WTC11 (cell line): Measurements from ENCODE around the gene SLC22A4. TPM values are rescaled to one million over a fixed set of nuclear protein-coding genes. Genes with fewer than 3 reads are reported as not detected.

Experiments
- ATAC-seq: fragments of 200-7000 bp; cut with Tn5 transposase; 2 replicates; pipeline ENCODE4 v1.10.0; 2021; ENCODE audit warnings: mild to moderate bottlenecking, moderate library complexity
- CTCF ChIA-PET: fragments of 300-600 bp; sonication (Branson Sonifier 250); formaldehyde crosslinking; loops from one replicate; lab custom pipeline; 2021; ENCODE audit warnings: antibody characterized with exemption; lab: Charles Lee
- POLR2A ChIA-PET: fragments of 350-600 bp; sonication (Branson Sonifier 250); formaldehyde crosslinking; loops from one replicate; lab custom pipeline; 2021; ENCODE audit warnings: antibody characterized with exemption; lab: Charles Lee
- DNase-seq: peaks from one replicate; pipeline ENCODE4 v3.0.0; 2021; ENCODE audit warnings: low spot score
- H3K27ac Mint-ChIP-seq: 2 replicates; pipeline ENCODE4 v1.8.0; 2021; ENCODE audit warnings: mixed read lengths
- H3K27me3 Mint-ChIP-seq: 2 replicates; pipeline ENCODE4 v1.8.0; 2021; ENCODE audit warnings: low read depth, mild to moderate bottlenecking, moderate library complexity, mixed read lengths
- H3K36me3 Mint-ChIP-seq: 2 replicates; pipeline ENCODE4 v1.8.0; 2021; ENCODE audit warnings: mixed read lengths
- H3K4me1 Mint-ChIP-seq: 2 replicates; pipeline ENCODE4 v1.8.0; 2022; ENCODE audit warnings: mixed read lengths
- H3K4me3 Mint-ChIP-seq: 2 replicates; pipeline ENCODE4 v1.8.0; 2021; ENCODE audit warnings: mild to moderate bottlenecking, moderate library complexity, mixed read lengths
- H3K9me3 Mint-ChIP-seq: 2 replicates; pipeline ENCODE4 v1.8.0; 2021; ENCODE audit warnings: mixed read lengths
- EMX1 ChIP-seq: fragments of 250-450 bp; sonication (Bioruptor Pico); IDR thresholded peaks from 2 replicates; pipeline ENCODE4 v1.8.0; 2021; ENCODE audit warnings: mild to moderate bottlenecking
- GTF2I ChIP-seq: fragments of 250-450 bp; sonication (Bioruptor Pico); conservative IDR thresholded peaks from 2 replicates; pipeline ENCODE4 v1.4.0; 2021; ENCODE audit warnings: mild to moderate bottlenecking
- NR1H2 ChIP-seq: sonication (generic); formaldehyde crosslinking; IDR thresholded peaks from 2 replicates; pipeline ENCODE4 v1.9.0; 2021; ENCODE audit warnings: mild to moderate bottlenecking, moderate library complexity, missing genetic modification reagents
- NR3C1 ChIP-seq: sonication (generic); formaldehyde crosslinking; conservative IDR thresholded peaks from 2 replicates; pipeline ENCODE4 v1.8.1; 2023; ENCODE audit warnings: low read depth, mild to moderate bottlenecking, missing genetic modification reagents
- RORB ChIP-seq: fragments of 250-450 bp; sonication (Bioruptor Pico); IDR thresholded peaks from 2 replicates; pipeline ENCODE4 v1.9.0; 2021; ENCODE audit warnings: mild to moderate bottlenecking
- SP1 ChIP-seq: sonication (generic); formaldehyde crosslinking; conservative IDR thresholded peaks from 2 replicates; pipeline ENCODE4 v1.8.1; 2022; ENCODE audit warnings: missing genetic modification reagents
- TP53 ChIP-seq: sonication (generic); formaldehyde crosslinking; IDR thresholded peaks from 2 replicates; pipeline ENCODE4 v1.8.1; 2023; ENCODE audit warnings: mild to moderate bottlenecking, missing genetic modification reagents
- ZNF121 ChIP-seq: sonication (generic); formaldehyde crosslinking; IDR thresholded peaks from 2 replicates; pipeline ENCODE4 v1.8.0; 2023; ENCODE audit warnings: missing genetic modification reagents
- ZNF317 ChIP-seq: sonication (generic); formaldehyde crosslinking; IDR thresholded peaks from 2 replicates; pipeline ENCODE4 v1.8.1; 2023; ENCODE audit warnings: low read depth, mild to moderate bottlenecking, moderate library complexity, missing genetic modification reagents, borderline replicate concordance
- ZNF416 ChIP-seq: fragments of 250-450 bp; sonication (Bioruptor Pico); IDR thresholded peaks from 2 replicates; pipeline ENCODE4 v1.9.0; 2021; ENCODE audit warnings: mild to moderate bottlenecking, inconsistent platforms
- ZNF423 ChIP-seq: fragments of 250-450 bp; sonication (Bioruptor Pico); IDR thresholded peaks from 2 replicates; pipeline ENCODE4 v2.1.2; 2022; ENCODE audit warnings: mild to moderate bottlenecking, moderate library complexity
- total RNA-seq: library from RNA; stranded (reverse); gene quantifications from 3 replicates; pipeline ENCODE4 v1.2.3, GENCODE V29; 2021
- TF ChIP-seq, protein P1 (sequence below): fragments of 250-450 bp; sonication (Bioruptor Pico); IDR thresholded peaks from 2 replicates; pipeline ENCODE4 v2.1.2; 2022; ENCODE audit warnings: mild to moderate bottlenecking, moderate library complexity
- TF ChIP-seq, protein P2 (sequence below): sonication (generic); formaldehyde crosslinking; IDR thresholded peaks from 2 replicates; pipeline ENCODE4 v1.8.1; 2022; ENCODE audit warnings: mild to moderate bottlenecking, moderate library complexity, missing genetic modification reagents
- TF ChIP-seq, protein P3 (sequence below): sonication (generic); formaldehyde crosslinking; IDR thresholded peaks from 2 replicates; pipeline ENCODE4 v1.8.1; 2022; ENCODE audit warnings: low read depth, missing genetic modification reagents, borderline replicate concordance
- TF ChIP-seq, protein P4 (sequence below): sonication (generic); formaldehyde crosslinking; IDR thresholded peaks from 2 replicates; pipeline ENCODE4 v1.8.0; 2023; ENCODE audit warnings: mild to moderate bottlenecking, missing genetic modification reagents
- TF ChIP-seq, protein P5 (sequence below): fragments of 250-450 bp; sonication (Bioruptor Pico); conservative IDR thresholded peaks from 2 replicates; pipeline ENCODE4 v1.9.0; 2021; ENCODE audit warnings: mild to moderate bottlenecking
- TF ChIP-seq, protein P6 (sequence below): sonication (generic); formaldehyde crosslinking; IDR thresholded peaks from 2 replicates; pipeline ENCODE4 v1.8.0; 2022; ENCODE audit warnings: mild to moderate bottlenecking, missing genetic modification reagents
- TF ChIP-seq, protein P7 (sequence below): sonication (generic); formaldehyde crosslinking; IDR thresholded peaks from 2 replicates; pipeline ENCODE4 v1.8.1; 2023; ENCODE audit warnings: mild to moderate bottlenecking, missing genetic modification reagents
- TF ChIP-seq, protein P8 (sequence below): fragments of 250-450 bp; sonication (Bioruptor Pico); IDR thresholded peaks from 2 replicates; pipeline ENCODE4 v1.9.0; 2021; ENCODE audit warnings: mild to moderate bottlenecking

SLC22A4 gene
- total RNA-seq, 1 experiment from 2014 or later, result 0.35 TPM

DNA sequence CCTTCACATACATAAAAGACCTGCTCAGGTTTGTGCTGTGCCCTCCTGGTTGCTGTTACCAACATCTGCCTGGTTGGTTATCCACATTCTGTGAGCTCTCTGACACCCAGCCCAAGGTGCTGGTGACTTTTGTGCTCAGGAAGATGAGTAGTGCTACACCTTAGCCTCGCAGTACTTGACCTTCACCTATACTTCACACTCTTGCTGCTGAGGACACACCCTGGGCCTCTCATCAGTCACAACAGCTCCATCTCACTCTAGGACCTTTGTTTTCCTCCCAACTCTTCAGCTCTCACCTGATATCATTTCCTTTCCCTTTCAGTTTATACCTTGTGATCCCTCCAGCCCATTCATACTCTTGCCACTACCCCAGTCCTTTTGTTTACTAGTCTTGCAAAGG lies 64.6 kb downstream of the SLC22A4 start:
- ATAC-seq, result no peak
- TF ChIP-seq, protein P1, sequence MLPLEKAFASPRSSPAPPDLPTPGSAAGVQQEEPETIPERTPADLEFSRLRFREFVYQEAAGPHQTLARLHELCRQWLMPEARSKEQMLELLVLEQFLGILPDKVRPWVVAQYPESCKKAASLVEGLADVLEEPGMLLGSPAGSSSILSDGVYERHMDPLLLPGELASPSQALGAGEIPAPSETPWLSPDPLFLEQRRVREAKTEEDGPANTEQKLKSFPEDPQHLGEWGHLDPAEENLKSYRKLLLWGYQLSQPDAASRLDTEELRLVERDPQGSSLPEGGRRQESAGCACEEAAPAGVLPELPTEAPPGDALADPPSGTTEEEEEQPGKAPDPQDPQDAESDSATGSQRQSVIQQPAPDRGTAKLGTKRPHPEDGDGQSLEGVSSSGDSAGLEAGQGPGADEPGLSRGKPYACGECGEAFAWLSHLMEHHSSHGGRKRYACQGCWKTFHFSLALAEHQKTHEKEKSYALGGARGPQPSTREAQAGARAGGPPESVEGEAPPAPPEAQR (CRISPR knock-in tag), result no peak
- no peak for TF ChIP-seq SP1 (CRISPR knock-in tag)
- no peak for TF ChIP-seq ZNF423 (CRISPR knock-in tag)
- TF ChIP-seq, protein P2, sequence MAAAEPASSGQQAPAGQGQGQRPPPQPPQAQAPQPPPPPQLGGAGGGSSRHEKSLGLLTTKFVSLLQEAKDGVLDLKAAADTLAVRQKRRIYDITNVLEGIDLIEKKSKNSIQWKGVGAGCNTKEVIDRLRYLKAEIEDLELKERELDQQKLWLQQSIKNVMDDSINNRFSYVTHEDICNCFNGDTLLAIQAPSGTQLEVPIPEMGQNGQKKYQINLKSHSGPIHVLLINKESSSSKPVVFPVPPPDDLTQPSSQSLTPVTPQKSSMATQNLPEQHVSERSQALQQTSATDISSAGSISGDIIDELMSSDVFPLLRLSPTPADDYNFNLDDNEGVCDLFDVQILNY (CRISPR knock-in tag), result no peak
- TF ChIP-seq, protein P3, sequence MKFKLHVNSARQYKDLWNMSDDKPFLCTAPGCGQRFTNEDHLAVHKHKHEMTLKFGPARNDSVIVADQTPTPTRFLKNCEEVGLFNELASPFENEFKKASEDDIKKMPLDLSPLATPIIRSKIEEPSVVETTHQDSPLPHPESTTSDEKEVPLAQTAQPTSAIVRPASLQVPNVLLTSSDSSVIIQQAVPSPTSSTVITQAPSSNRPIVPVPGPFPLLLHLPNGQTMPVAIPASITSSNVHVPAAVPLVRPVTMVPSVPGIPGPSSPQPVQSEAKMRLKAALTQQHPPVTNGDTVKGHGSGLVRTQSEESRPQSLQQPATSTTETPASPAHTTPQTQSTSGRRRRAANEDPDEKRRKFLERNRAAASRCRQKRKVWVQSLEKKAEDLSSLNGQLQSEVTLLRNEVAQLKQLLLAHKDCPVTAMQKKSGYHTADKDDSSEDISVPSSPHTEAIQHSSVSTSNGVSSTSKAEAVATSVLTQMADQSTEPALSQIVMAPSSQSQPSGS (CRISPR knock-in tag), result no peak
- TF ChIP-seq GTF2I (CRISPR knock-in tag), result no peak
- TF ChIP-seq, protein P4, sequence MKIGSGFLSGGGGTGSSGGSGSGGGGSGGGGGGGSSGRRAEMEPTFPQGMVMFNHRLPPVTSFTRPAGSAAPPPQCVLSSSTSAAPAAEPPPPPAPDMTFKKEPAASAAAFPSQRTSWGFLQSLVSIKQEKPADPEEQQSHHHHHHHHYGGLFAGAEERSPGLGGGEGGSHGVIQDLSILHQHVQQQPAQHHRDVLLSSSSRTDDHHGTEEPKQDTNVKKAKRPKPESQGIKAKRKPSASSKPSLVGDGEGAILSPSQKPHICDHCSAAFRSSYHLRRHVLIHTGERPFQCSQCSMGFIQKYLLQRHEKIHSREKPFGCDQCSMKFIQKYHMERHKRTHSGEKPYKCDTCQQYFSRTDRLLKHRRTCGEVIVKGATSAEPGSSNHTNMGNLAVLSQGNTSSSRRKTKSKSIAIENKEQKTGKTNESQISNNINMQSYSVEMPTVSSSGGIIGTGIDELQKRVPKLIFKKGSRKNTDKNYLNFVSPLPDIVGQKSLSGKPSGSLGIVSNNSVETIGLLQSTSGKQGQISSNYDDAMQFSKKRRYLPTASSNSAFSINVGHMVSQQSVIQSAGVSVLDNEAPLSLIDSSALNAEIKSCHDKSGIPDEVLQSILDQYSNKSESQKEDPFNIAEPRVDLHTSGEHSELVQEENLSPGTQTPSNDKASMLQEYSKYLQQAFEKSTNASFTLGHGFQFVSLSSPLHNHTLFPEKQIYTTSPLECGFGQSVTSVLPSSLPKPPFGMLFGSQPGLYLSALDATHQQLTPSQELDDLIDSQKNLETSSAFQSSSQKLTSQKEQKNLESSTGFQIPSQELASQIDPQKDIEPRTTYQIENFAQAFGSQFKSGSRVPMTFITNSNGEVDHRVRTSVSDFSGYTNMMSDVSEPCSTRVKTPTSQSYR (CRISPR knock-in tag), result no peak
- TF ChIP-seq, protein P5, sequence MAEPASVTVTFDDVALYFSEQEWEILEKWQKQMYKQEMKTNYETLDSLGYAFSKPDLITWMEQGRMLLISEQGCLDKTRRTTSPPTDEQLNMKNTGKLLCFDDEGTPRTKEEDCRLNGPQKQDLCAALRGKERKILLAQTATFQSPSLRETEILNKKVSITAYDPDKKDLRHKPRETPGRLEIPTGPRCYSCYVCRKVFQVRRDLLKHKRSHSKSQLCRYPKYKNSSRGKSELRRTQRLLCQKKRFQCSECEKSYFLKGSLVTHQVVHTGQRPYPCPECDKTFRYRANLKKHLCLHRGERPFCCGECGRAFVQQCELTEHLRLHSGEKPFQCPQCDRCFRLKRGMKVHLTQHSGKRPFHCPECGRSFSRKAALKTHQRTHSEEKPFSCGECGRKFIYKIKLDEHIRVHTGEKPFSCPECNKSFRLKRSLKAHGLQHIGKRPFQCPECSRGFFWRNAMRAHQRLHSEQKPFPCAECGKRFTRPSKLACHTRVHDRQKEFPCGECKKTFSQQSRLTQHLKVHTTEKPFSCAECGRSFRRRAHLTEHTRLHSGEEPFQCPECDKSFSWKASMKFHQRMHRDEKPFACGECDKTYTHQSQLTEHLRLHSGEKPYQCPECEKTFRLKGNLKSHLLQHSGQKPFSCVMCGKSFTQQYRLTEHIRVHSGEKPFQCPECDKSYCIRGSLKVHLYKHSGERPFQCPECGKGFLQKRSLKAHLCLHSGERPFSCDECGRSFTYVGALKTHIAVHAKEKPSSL (CRISPR knock-in tag), result no peak
- TF ChIP-seq, all 79 proteins: peak for 0
- Mint-ChIP-seq H3K27ac (no peak overlapping the region), H3K4me1 (peaks cover 15% of the 10 kb centered on the region), H3K9me3 (peaks cover 7% of the 10 kb centered on the region), H3K27me3 (no peaks in the 10 kb centered on the region), H3K36me3 (no peaks in the 10 kb centered on the region), H3K4me3 (no peak overlapping the region)
- POLR2A ChIA-PET, result no interaction called here
- CTCF ChIA-PET, result interaction anchor here (0.6 to 1.4 kb wide), 2 partner anchors 10 to 16 kb away, joined by 3 to 4 read pairs; partner anchors contain the start of gene SLC22A5
- no peak for DNase-seq

DNA sequence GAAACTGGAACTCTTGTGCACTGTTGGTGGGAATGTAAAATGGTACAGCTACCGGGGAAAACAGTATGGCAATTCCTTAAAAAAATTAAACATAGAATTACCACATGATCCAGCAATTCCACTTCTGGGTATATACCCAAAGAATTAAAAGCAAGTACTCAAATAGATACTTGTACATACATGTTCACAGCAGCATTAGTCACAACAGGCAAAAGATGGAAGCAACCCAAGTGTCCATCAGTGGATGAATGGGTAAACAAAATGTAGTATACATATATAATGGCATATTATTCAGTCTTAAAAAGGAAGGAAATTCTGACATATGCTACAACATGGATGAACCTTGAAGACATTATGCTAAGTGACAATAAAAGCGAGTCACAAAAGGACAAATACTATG lies 67.9 kb downstream of the SLC22A4 start:
- no peaks in the 10 kb centered on the region for H3K9me3 Mint-ChIP-seq
- no peaks in the 10 kb centered on the region for H3K36me3 Mint-ChIP-seq
- CTCF ChIA-PET, result interaction anchor here (1.1 kb wide), 1 partner anchor 124 kb away, joined by 3 read pairs; no protein-coding TSS in a partner anchor
- DNase-seq (no peak), ATAC-seq (no peak)
- H3K27me3 Mint-ChIP-seq, result no peaks in the 10 kb centered on the region; the same call in 1 of the 2 replicates
- H3K4me1 Mint-ChIP-seq, result no peaks in the 10 kb centered on the region
- no peak overlapping the region for H3K4me3 Mint-ChIP-seq
- POLR2A ChIA-PET, result no interaction called here
- TF ChIP-seq, protein P6, sequence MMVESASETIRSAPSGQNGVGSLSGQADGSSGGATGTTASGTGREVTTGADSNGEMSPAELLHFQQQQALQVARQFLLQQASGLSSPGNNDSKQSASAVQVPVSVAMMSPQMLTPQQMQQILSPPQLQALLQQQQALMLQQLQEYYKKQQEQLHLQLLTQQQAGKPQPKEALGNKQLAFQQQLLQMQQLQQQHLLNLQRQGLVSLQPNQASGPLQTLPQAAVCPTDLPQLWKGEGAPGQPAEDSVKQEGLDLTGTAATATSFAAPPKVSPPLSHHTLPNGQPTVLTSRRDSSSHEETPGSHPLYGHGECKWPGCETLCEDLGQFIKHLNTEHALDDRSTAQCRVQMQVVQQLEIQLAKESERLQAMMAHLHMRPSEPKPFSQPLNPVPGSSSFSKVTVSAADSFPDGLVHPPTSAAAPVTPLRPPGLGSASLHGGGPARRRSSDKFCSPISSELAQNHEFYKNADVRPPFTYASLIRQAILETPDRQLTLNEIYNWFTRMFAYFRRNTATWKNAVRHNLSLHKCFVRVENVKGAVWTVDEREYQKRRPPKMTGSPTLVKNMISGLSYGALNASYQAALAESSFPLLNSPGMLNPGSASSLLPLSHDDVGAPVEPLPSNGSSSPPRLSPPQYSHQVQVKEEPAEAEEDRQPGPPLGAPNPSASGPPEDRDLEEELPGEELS (CRISPR knock-in tag), result no peak
- TF ChIP-seq ZNF416 (CRISPR knock-in tag), result no peak
- TF ChIP-seq RORB (CRISPR knock-in tag), result no peak
- no peak for TF ChIP-seq TP53 (CRISPR knock-in tag)
- TF ChIP-seq, protein P7, sequence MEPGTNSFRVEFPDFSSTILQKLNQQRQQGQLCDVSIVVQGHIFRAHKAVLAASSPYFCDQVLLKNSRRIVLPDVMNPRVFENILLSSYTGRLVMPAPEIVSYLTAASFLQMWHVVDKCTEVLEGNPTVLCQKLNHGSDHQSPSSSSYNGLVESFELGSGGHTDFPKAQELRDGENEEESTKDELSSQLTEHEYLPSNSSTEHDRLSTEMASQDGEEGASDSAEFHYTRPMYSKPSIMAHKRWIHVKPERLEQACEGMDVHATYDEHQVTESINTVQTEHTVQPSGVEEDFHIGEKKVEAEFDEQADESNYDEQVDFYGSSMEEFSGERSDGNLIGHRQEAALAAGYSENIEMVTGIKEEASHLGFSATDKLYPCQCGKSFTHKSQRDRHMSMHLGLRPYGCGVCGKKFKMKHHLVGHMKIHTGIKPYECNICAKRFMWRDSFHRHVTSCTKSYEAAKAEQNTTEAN (CRISPR knock-in tag), result no peak
- no peak for TF ChIP-seq NR1H2 (CRISPR knock-in tag)
- TF ChIP-seq, protein P8, sequence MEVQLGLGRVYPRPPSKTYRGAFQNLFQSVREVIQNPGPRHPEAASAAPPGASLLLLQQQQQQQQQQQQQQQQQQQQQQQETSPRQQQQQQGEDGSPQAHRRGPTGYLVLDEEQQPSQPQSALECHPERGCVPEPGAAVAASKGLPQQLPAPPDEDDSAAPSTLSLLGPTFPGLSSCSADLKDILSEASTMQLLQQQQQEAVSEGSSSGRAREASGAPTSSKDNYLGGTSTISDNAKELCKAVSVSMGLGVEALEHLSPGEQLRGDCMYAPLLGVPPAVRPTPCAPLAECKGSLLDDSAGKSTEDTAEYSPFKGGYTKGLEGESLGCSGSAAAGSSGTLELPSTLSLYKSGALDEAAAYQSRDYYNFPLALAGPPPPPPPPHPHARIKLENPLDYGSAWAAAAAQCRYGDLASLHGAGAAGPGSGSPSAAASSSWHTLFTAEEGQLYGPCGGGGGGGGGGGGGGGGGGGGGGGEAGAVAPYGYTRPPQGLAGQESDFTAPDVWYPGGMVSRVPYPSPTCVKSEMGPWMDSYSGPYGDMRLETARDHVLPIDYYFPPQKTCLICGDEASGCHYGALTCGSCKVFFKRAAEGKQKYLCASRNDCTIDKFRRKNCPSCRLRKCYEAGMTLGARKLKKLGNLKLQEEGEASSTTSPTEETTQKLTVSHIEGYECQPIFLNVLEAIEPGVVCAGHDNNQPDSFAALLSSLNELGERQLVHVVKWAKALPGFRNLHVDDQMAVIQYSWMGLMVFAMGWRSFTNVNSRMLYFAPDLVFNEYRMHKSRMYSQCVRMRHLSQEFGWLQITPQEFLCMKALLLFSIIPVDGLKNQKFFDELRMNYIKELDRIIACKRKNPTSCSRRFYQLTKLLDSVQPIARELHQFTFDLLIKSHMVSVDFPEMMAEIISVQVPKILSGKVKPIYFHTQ (CRISPR knock-in tag), result no peak
- TF ChIP-seq ZNF121 (CRISPR knock-in tag), result no peak
- no peak for TF ChIP-seq ZNF317 (CRISPR knock-in tag)
- no peak for TF ChIP-seq NR3C1
- TF ChIP-seq EMX1 (CRISPR knock-in tag), result no peak
- TF ChIP-seq, all 79 proteins: peak for 0
- H3K27ac Mint-ChIP-seq, result no peak overlapping the region
